ENCODE data around the gene RNF26.
A peak's percentile ranks its signal among the peaks of the same experiment; 100 is the strongest.

- TF ChIP-seq, protein P1, sequence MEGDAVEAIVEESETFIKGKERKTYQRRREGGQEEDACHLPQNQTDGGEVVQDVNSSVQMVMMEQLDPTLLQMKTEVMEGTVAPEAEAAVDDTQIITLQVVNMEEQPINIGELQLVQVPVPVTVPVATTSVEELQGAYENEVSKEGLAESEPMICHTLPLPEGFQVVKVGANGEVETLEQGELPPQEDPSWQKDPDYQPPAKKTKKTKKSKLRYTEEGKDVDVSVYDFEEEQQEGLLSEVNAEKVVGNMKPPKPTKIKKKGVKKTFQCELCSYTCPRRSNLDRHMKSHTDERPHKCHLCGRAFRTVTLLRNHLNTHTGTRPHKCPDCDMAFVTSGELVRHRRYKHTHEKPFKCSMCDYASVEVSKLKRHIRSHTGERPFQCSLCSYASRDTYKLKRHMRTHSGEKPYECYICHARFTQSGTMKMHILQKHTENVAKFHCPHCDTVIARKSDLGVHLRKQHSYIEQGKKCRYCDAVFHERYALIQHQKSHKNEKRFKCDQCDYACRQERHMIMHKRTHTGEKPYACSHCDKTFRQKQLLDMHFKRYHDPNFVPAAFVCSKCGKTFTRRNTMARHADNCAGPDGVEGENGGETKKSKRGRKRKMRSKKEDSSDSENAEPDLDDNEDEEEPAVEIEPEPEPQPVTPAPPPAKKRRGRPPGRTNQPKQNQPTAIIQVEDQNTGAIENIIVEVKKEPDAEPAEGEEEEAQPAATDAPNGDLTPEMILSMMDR (IDR thresholded peaks at IDR 0.05), result peak in 1 of 6 experiments; percentile 21
- TF ChIP-seq POLR2A (IDR thresholded peaks at IDR 0.05), result no peak
These were observed 12.0 kb upstream of the RNF26 start for GRCh38 chr11:119322360-119322739.
